ENCODE data around the gene VANGL1. TPM values are rescaled to one million over a fixed set of nuclear protein-coding genes. Genes with fewer than 3 reads are reported as not detected.
A peak's percentile ranks its signal among the peaks of the same experiment; 100 is the strongest.

The VANGL1 gene
- total RNA-seq, 3 donors from 2014 or later: 15.6 to 21.7 (median 17.9) TPM

DNA sequence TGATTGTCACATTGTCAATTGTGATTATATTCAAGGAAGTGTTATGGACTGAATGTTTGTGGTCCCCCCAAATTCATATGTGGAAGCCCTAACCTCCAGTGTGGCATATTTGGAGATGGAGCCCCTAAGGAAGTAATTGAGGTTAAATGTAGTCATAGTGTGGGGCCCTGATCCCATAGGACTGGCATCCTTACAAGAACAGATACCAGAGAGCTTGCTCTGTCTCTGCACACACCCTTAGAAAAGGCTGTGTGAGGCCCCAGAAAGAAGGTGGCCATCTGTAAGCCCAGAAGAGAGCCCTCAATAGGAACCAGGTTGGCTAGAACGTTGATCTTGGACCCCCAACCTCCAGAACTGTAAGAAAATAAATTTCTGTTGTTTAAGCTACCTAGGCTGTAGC lies 28.1 kb downstream of the VANGL1 start:
- TF ChIP-seq, protein P1, sequence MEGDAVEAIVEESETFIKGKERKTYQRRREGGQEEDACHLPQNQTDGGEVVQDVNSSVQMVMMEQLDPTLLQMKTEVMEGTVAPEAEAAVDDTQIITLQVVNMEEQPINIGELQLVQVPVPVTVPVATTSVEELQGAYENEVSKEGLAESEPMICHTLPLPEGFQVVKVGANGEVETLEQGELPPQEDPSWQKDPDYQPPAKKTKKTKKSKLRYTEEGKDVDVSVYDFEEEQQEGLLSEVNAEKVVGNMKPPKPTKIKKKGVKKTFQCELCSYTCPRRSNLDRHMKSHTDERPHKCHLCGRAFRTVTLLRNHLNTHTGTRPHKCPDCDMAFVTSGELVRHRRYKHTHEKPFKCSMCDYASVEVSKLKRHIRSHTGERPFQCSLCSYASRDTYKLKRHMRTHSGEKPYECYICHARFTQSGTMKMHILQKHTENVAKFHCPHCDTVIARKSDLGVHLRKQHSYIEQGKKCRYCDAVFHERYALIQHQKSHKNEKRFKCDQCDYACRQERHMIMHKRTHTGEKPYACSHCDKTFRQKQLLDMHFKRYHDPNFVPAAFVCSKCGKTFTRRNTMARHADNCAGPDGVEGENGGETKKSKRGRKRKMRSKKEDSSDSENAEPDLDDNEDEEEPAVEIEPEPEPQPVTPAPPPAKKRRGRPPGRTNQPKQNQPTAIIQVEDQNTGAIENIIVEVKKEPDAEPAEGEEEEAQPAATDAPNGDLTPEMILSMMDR (IDR thresholded peaks at IDR 0.05): no peak
- no peak for ATAC-seq

DNA sequence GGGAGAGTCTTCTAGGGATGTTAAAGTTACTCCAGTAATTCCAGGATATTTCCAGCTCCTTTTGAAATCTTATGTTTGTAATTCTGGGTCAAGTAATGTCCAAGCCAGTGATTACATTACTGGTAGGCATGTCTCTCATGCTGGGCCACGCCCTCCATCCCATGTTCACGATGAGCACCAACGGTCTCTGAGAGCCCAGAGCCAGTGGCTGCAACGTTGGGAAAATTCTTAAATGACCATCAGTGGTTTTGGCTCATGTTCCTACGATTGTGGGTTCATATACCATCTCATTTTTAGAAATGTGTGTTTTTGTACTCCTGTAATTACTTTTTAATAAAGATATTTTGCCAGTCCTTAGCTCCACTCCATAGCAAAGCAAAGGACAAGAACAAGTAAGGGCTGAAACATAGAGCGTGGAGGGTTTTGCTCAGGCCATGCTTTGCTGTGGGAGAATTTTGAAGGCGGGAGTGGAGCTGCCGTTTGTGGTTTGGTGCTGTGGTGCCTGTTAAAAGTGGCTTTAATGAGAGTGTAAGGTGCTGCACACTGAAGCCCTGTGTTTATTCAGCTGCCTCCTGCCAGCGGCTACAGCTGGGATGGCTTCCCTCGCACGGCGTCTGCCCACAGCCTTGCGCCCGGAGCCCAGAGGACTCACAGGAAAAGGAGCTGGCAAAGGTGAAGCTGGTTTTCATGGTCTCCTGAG lies 28.9 kb downstream of the VANGL1 start:
- ATAC-seq (peak; percentile 70), DNase-seq (peak in 2 of 3 donors; percentile 35 to 54)
- TF ChIP-seq, protein P1 (IDR thresholded peaks at IDR 0.05): no peak
- Histone ChIP-seq H3K9me3 (no peaks in the 10 kb centered on the region), H3K4me3 (no peak overlapping the region), H3K4me1 (ENCODE audit: low read depth) (peaks cover 17% of the 10 kb centered on the region), H3K36me3 (ENCODE audit: low read depth) (no peaks in the 10 kb centered on the region)
- intact Hi-C loops (cut with DNase I, micrococcal nuclease): no loop called here

More for the DNA sequence above, 28.1 kb downstream of the VANGL1 start:
- H3K9me3 ChIP-seq: no peaks in the 10 kb centered on the region
- H3K4me1 ChIP-seq (ENCODE audit: low read depth): peaks cover 17% of the 10 kb centered on the region
- H3K4me3 ChIP-seq: no peak overlapping the region
- intact Hi-C loops (cut with DNase I, micrococcal nuclease): no loop called here
- no peak for DNase-seq
- H3K36me3 ChIP-seq (ENCODE audit: low read depth): no peaks in the 10 kb centered on the region

DNA sequence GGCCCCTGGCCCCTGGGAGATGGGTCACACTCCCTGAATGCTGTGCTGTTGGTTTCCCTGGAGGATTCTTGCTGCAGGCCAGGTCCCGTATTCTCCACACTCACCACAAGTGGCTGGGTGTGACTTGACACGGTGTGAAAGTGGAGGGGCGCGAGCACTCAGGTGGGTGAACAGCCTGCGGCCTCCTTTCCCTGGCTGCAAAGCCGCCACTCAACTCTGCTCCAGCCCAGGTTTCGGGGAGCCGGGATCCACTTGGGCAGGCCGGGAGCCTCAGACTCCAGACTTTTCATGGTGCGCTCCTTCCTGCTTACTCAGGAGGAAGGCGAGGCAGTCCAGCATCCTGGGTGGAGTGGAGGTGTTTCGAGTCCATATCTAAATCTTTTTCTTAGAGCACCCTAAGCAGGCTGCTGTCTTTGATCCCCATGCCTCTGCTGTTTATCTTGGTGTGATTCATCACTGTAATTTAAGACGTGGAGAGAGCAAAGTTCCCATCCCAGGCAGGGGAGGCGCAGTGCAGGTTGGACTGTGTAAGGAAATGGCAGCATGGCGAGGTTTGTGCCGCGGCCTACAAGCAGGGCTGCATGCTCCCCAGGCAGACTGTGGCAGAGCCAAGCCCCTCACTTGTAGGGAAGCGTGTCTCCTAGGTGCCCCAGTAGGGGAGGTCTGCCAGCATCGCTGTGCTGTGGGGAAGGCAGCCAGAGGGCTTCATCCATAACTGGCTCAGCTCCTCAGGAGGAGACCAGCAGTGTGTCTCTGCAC lies 29.6 kb downstream of the VANGL1 start:
- peak; percentile 71 to 75 (median 73) for DNase-seq
- TF ChIP-seq, protein P1 (IDR thresholded peaks at IDR 0.05): no peak

DNA sequence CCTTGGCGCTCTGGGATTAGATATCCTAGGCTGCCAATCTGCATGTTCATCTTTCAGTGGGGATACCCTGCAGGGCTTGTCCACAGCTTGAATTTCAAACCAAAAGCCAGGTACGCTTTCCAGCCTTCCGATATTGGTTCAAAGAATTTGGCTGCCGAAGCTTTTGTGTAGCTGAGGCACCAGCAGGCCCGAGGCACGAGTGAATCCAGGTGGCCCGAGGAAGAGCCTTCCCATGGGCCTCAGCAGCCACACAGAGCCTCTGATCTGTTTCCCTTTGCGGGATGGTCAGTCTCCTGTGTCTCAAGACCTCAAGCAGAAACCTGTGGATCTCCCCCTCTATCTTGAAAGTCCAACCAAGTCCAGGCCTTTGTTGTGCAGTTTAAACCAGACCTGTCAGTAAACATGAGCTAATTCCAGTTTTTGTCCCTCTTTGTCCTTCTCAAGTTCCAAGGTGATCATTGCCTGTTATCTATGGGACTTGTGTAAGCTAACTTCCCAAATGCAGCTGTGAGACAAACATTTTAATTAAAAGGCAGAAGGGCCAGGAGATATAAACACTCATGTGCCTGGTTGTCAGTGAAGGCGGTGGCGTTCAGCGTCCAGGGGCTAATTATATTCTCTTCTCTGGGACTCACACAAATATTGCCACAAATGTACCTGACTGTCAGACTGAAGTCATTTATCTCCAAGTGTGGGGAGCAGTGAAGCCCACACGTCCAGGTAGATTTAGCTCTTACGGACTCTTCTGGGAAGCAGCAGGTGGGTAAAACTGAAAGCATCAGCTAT lies 30.6 kb downstream of the VANGL1 start:
- no peak overlapping the region for H3K4me3 ChIP-seq
- peaks cover 23% of the 10 kb centered on the region for H3K4me1 ChIP-seq (ENCODE audit: low read depth)
- intact Hi-C loops (cut with DNase I, micrococcal nuclease): no loop called here
- ATAC-seq (no peak), DNase-seq (no peak)
- H3K9me3 ChIP-seq: no peaks in the 10 kb centered on the region
- no peaks in the 10 kb centered on the region for H3K36me3 ChIP-seq (ENCODE audit: low read depth)
- TF ChIP-seq, protein P1 (IDR thresholded peaks at IDR 0.05): no peak

More for the DNA sequence above, 29.6 kb downstream of the VANGL1 start:
- peak; percentile 89 for ATAC-seq
- Histone ChIP-seq H3K9me3 (no peaks in the 10 kb centered on the region), H3K4me1 (ENCODE audit: low read depth) (peaks cover 19% of the 10 kb centered on the region), H3K4me3 (no peak overlapping the region), H3K36me3 (ENCODE audit: low read depth) (no peaks in the 10 kb centered on the region)
- intact Hi-C loops (cut with DNase I, micrococcal nuclease): no loop called here

DNA sequence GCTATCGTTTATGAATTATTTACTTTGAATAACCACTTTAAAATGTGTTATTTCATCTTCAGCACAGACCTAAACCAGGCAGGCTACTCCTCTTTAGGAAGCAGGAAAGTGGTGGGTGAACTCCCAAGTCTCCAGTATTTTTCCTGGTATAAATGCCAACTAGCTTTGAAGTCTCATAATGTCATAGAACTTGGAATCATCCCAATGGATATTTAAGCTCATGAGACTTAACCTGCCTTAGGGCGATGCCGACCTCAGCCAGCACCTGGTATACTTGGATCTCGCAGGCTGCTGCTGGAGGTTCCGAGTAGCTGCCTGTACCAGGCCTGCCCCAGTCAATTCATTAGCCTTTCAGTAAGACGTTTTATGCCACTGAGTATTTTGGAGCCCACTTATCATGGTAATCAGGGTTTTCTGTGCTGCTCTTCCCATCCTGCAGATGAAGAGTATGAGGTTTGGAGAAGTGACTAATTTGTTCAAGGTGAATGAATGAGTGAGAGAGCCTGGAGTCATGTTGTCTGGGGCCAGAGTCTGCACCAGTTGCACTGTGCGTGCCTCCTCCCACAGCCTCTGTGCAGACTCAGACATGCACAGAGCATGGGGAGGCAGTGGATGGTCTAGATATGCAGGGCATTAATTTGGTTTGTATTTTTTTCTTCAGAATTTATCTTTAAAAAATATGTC lies 34.9 kb downstream of the VANGL1 start:
- Histone ChIP-seq H3K4me3 (no peak overlapping the region), H3K36me3 (ENCODE audit: low read depth) (no peaks in the 10 kb centered on the region), H3K4me1 (ENCODE audit: low read depth) (peaks cover 6% of the 10 kb centered on the region), H3K9me3 (no peaks in the 10 kb centered on the region)
- ATAC-seq: peak; percentile 68
- TF ChIP-seq, protein P1 (IDR thresholded peaks at IDR 0.05): no peak
- DNase-seq: peak in 1 of 3 donors; percentile 27
- intact Hi-C loops (cut with DNase I, micrococcal nuclease): no loop called here

All from mucosa of descending colon (tissue), 3 donors.